ENCODE data around the gene GPRC6A.

Gene GPRC6A

GRCh38 chr6:116872771-116873170 lies 43.9 kb upstream of the GPRC6A start:
- Histone ChIP-seq H3K4me3 (ENCODE audit: low read depth, low read length) (no peak overlapping the region), H3K4me2 (ENCODE audit: low read length) (no peak overlapping the region), H3K27me3 (ENCODE audit: control insufficient read depth, insufficient read depth, low read length) (no peaks in the 10 kb centered on the region), H3K9ac (no peak overlapping the region), H3K79me2 (no peaks in the 10 kb centered on the region), H3K9me3 (ENCODE audit: control insufficient read depth, low read length) (no peaks in the 10 kb centered on the region), H3K36me3 (ENCODE audit: control insufficient read depth, insufficient read depth, low read length) (no peaks in the 10 kb centered on the region), H3K4me1 (no peaks in the 10 kb centered on the region), H3K27ac (no peak overlapping the region), H2AFZ (no peak overlapping the region)
- TF ChIP-seq CTCF (IDR thresholded peaks at IDR 0.05): no peak

GRCh38 chr6:116866281-116866871 lies 37.5 kb upstream of the GPRC6A start:
- no peak overlapping the region for H2AFZ ChIP-seq
- H3K4me2 ChIP-seq (ENCODE audit: low read length): no peak overlapping the region
- no peak overlapping the region for H3K27ac ChIP-seq
- H3K79me2 ChIP-seq: no peaks in the 10 kb centered on the region
- no peaks in the 10 kb centered on the region for H3K27me3 ChIP-seq (ENCODE audit: control insufficient read depth, insufficient read depth, low read length)
- no peaks in the 10 kb centered on the region for H3K36me3 ChIP-seq (ENCODE audit: control insufficient read depth, insufficient read depth, low read length)
- no peaks in the 10 kb centered on the region for H3K9me3 ChIP-seq (ENCODE audit: control insufficient read depth, low read length)
- TF ChIP-seq CTCF (IDR thresholded peaks at IDR 0.05): no peak
- H3K9ac ChIP-seq: no peak overlapping the region
- H3K4me3 ChIP-seq (ENCODE audit: low read depth, low read length): no peak overlapping the region
- H3K4me1 ChIP-seq: no peaks in the 10 kb centered on the region

GRCh38 chr6:116859264-116859663 lies 30.4 kb upstream of the GPRC6A start:
- no peaks in the 10 kb centered on the region for H3K27me3 ChIP-seq (ENCODE audit: control insufficient read depth, insufficient read depth, low read length)

GRCh38 chr6:116858060-116858459 lies 29.2 kb upstream of the GPRC6A start:
- Histone ChIP-seq H3K4me3 (ENCODE audit: low read depth, low read length) (no peak overlapping the region), H3K9ac (no peak overlapping the region), H3K36me3 (ENCODE audit: control insufficient read depth, insufficient read depth, low read length) (no peaks in the 10 kb centered on the region), H3K27me3 (ENCODE audit: control insufficient read depth, insufficient read depth, low read length) (no peaks in the 10 kb centered on the region), H3K4me2 (ENCODE audit: low read length) (no peak overlapping the region), H3K79me2 (no peaks in the 10 kb centered on the region), H3K4me1 (no peaks in the 10 kb centered on the region), H3K9me3 (ENCODE audit: control insufficient read depth, low read length) (no peaks in the 10 kb centered on the region), H3K27ac (no peak overlapping the region), H2AFZ (no peak overlapping the region)
- no peak for TF ChIP-seq CTCF (IDR thresholded peaks at IDR 0.05)

More at GRCh38 chr6:116859264-116859663, 30.4 kb upstream of the GPRC6A start:
- TF ChIP-seq CTCF (IDR thresholded peaks at IDR 0.05): no peak
- H3K9ac ChIP-seq: no peak overlapping the region
- H3K4me3 ChIP-seq (ENCODE audit: low read depth, low read length): no peak overlapping the region
- no peak overlapping the region for H3K27ac ChIP-seq
- H3K9me3 ChIP-seq (ENCODE audit: control insufficient read depth, low read length): no peaks in the 10 kb centered on the region
- no peaks in the 10 kb centered on the region for H3K4me1 ChIP-seq
- H3K79me2 ChIP-seq: no peaks in the 10 kb centered on the region
- H3K36me3 ChIP-seq (ENCODE audit: control insufficient read depth, insufficient read depth, low read length): no peaks in the 10 kb centered on the region
- no peak overlapping the region for H3K4me2 ChIP-seq (ENCODE audit: low read length)
- no peak overlapping the region for H2AFZ ChIP-seq

GRCh38 chr6:116847227-116847626 lies 18.3 kb upstream of the GPRC6A start:
- no peaks in the 10 kb centered on the region for H3K4me1 ChIP-seq
- no peak overlapping the region for H3K9ac ChIP-seq
- H3K36me3 ChIP-seq (ENCODE audit: control insufficient read depth, insufficient read depth, low read length): no peaks in the 10 kb centered on the region
- H3K4me2 ChIP-seq (ENCODE audit: low read length): no peak overlapping the region
- no peaks in the 10 kb centered on the region for H3K79me2 ChIP-seq
- H3K27ac ChIP-seq: no peak overlapping the region
- no peak overlapping the region for H3K4me3 ChIP-seq (ENCODE audit: low read depth, low read length)
- no peak overlapping the region for H2AFZ ChIP-seq
- no peaks in the 10 kb centered on the region for H3K9me3 ChIP-seq (ENCODE audit: control insufficient read depth, low read length)
- no peak for TF ChIP-seq CTCF (IDR thresholded peaks at IDR 0.05)
- H3K27me3 ChIP-seq (ENCODE audit: control insufficient read depth, insufficient read depth, low read length): no peaks in the 10 kb centered on the region

Measured in parathyroid adenoma (tissue), 2 donors.